Effector memory CD4-positive, alpha-beta T cell (primary cell): Measurements from ENCODE around the gene B3GALT5.

Experiments
- DNase-seq, 3 donors: peaks; one replicate each; pipeline ENCODE4 v3.0.0-alpha.2; 2020
- H3K27ac ChIP-seq: 2 replicates; pipeline ENCODE4 v1.7.0; 2013; ENCODE audit warnings: mild to moderate bottlenecking, low read length, moderate library complexity; ENCODE audit not compliant: insufficient read depth, poor library complexity, severe bottlenecking
- H3K27me3 ChIP-seq: replicated peaks from 2 replicates; pipeline ENCODE4 v1.7.0; 2013; ENCODE audit warnings: mild to moderate bottlenecking, low read length; ENCODE audit not compliant: insufficient read depth, control insufficient read depth, poor library complexity, severe bottlenecking
- H3K36me3 ChIP-seq: 2 replicates; pipeline ENCODE4 v1.7.0; 2013; ENCODE audit warnings: mild to moderate bottlenecking, low read length, moderate library complexity; ENCODE audit not compliant: control insufficient read depth, insufficient read depth
- H3K4me1 ChIP-seq: 2 replicates; pipeline ENCODE4 v1.7.0; 2013; ENCODE audit warnings: low read length, mild to moderate bottlenecking; ENCODE audit not compliant: control insufficient read depth, insufficient read depth, poor library complexity, severe bottlenecking
- H3K4me3 ChIP-seq: 2 replicates; pipeline ENCODE4 v1.7.0; 2013; ENCODE audit warnings: low read length, low read depth, mild to moderate bottlenecking; ENCODE audit not compliant: insufficient read depth, poor library complexity, severe bottlenecking
- H3K9me3 ChIP-seq: 2 replicates; pipeline ENCODE4 v1.7.0; 2013; ENCODE audit warnings: mild to moderate bottlenecking, low read length, moderate library complexity; ENCODE audit not compliant: control insufficient read depth

The B3GALT5 gene

GRCh38 chr21:39644062-39644560, 31.4 kb downstream of the B3GALT5 start:
- DNase-seq = no peak
- Histone ChIP-seq H3K4me1 (no peaks in the 10 kb centered on the region), H3K27ac (no peak overlapping the region), H3K9me3 (no peaks in the 10 kb centered on the region), H3K4me3 (no peak overlapping the region), H3K27me3 (no peaks in the 10 kb centered on the region), H3K36me3 (no peaks in the 10 kb centered on the region)

- H3K36me3 ChIP-seq = no peaks in the 10 kb centered on the region
- no peaks in the 10 kb centered on the region for H3K27me3 ChIP-seq
- DNase-seq = no peak
- no peaks in the 10 kb centered on the region for H3K4me1 ChIP-seq
- H3K4me3 ChIP-seq = no peak overlapping the region
- no peak overlapping the region for H3K27ac ChIP-seq
- no peaks in the 10 kb centered on the region for H3K9me3 ChIP-seq
Measured at GRCh38 chr21:39645331-39645730, 32.6 kb downstream of the B3GALT5 start.

- DNase-seq = no peak
- H3K4me1 ChIP-seq = no peaks in the 10 kb centered on the region
- H3K9me3 ChIP-seq = no peaks in the 10 kb centered on the region
- H3K36me3 ChIP-seq = no peaks in the 10 kb centered on the region
- no peak overlapping the region for H3K4me3 ChIP-seq
- no peak overlapping the region for H3K27ac ChIP-seq
- no peaks in the 10 kb centered on the region for H3K27me3 ChIP-seq
Measured at GRCh38 chr21:39647476-39647875, 34.7 kb downstream of the B3GALT5 start.

GRCh38 chr21:39648879-39649278, 36.1 kb downstream of the B3GALT5 start:
- no peaks in the 10 kb centered on the region for H3K36me3 ChIP-seq
- H3K27me3 ChIP-seq = no peaks in the 10 kb centered on the region
- H3K4me1 ChIP-seq = no peaks in the 10 kb centered on the region
- no peak overlapping the region for H3K4me3 ChIP-seq
- H3K27ac ChIP-seq = no peak overlapping the region
- peaks cover 4% of the 10 kb centered on the region for H3K9me3 ChIP-seq
- no peak for DNase-seq

GRCh38 chr21:39649526-39649925, 36.8 kb downstream of the B3GALT5 start:
- DNase-seq = no peak
- Histone ChIP-seq H3K27ac (no peak overlapping the region), H3K27me3 (no peaks in the 10 kb centered on the region), H3K36me3 (no peaks in the 10 kb centered on the region), H3K4me1 (no peaks in the 10 kb centered on the region), H3K9me3 (peaks cover 4% of the 10 kb centered on the region), H3K4me3 (no peak overlapping the region)

- Histone ChIP-seq H3K27me3 (no peaks in the 10 kb centered on the region), H3K4me3 (no peak overlapping the region), H3K9me3 (peaks cover 4% of the 10 kb centered on the region), H3K4me1 (no peaks in the 10 kb centered on the region), H3K27ac (no peak overlapping the region), H3K36me3 (no peaks in the 10 kb centered on the region)
- DNase-seq = no peak
Measured at GRCh38 chr21:39650306-39650705, 37.6 kb downstream of the B3GALT5 start.

GRCh38 chr21:39650801-39651200, 38.1 kb downstream of the B3GALT5 start:
- H3K4me3 ChIP-seq = no peak overlapping the region
- H3K36me3 ChIP-seq = no peaks in the 10 kb centered on the region
- no peak for DNase-seq
- no peaks in the 10 kb centered on the region for H3K27me3 ChIP-seq
- peaks cover 4% of the 10 kb centered on the region for H3K9me3 ChIP-seq
- H3K27ac ChIP-seq = no peak overlapping the region
- H3K4me1 ChIP-seq = no peaks in the 10 kb centered on the region

- H3K9me3 ChIP-seq = peaks cover 4% of the 10 kb centered on the region
- no peaks in the 10 kb centered on the region for H3K27me3 ChIP-seq
- H3K4me1 ChIP-seq = no peaks in the 10 kb centered on the region
- no peak overlapping the region for H3K27ac ChIP-seq
- no peak for DNase-seq
- no peak overlapping the region for H3K4me3 ChIP-seq
- no peaks in the 10 kb centered on the region for H3K36me3 ChIP-seq
Measured at GRCh38 chr21:39651206-39651605, 38.5 kb downstream of the B3GALT5 start.

- H3K4me1 ChIP-seq = no peaks in the 10 kb centered on the region
- H3K27ac ChIP-seq = no peak overlapping the region
- H3K4me3 ChIP-seq = no peak overlapping the region
- H3K36me3 ChIP-seq = no peaks in the 10 kb centered on the region
- peaks cover 4% of the 10 kb centered on the region for H3K9me3 ChIP-seq
- DNase-seq = no peak
- H3K27me3 ChIP-seq = no peaks in the 10 kb centered on the region
Measured at GRCh38 chr21:39654951-39655350, 42.2 kb downstream of the B3GALT5 start.

- no peak for DNase-seq
- no peak overlapping the region for H3K27ac ChIP-seq
- no peak overlapping the region for H3K4me3 ChIP-seq
- H3K9me3 ChIP-seq = peaks cover 4% of the 10 kb centered on the region
- no peaks in the 10 kb centered on the region for H3K27me3 ChIP-seq
- H3K36me3 ChIP-seq = no peaks in the 10 kb centered on the region
- H3K4me1 ChIP-seq = no peaks in the 10 kb centered on the region
Measured at GRCh38 chr21:39655589-39655988, 42.8 kb downstream of the B3GALT5 start.

GRCh38 chr21:39656209-39656608, 43.5 kb downstream of the B3GALT5 start:
- H3K9me3 ChIP-seq = peaks cover 4% of the 10 kb centered on the region
- no peak for DNase-seq
- H3K27ac ChIP-seq = no peak overlapping the region
- H3K4me1 ChIP-seq = no peaks in the 10 kb centered on the region
- H3K27me3 ChIP-seq = no peaks in the 10 kb centered on the region
- no peaks in the 10 kb centered on the region for H3K36me3 ChIP-seq
- H3K4me3 ChIP-seq = no peak overlapping the region
